Glutamatergic neuron (in vitro differentiated cells): ENCODE measurements around the gene SERPINC1. TPM values are rescaled to one million over a fixed set of nuclear protein-coding genes. Genes with fewer than 3 reads are reported as not detected.
A peak's percentile ranks its signal among the peaks of the same experiment; 100 is the strongest.

Experiments used
- DNase-seq: peaks from one replicate; pipeline ENCODE4 v3.0.0; 2022
- H3K27ac Mint-ChIP-seq: one replicate; pipeline ENCODE4 v1.8.0; 2020; ENCODE audit warnings: mild to moderate bottlenecking, mixed read lengths, inconsistent platforms; ENCODE audit not compliant: unreplicated experiment
- H3K27me3 Mint-ChIP-seq: one replicate; pipeline ENCODE4 v1.8.0; 2020; ENCODE audit warnings: mild to moderate bottlenecking, moderate library complexity, mixed read lengths, inconsistent platforms; ENCODE audit not compliant: unreplicated experiment
- H3K36me3 Mint-ChIP-seq: one replicate; pipeline ENCODE4 v1.8.0; 2020; ENCODE audit warnings: mild to moderate bottlenecking, mixed read lengths, inconsistent platforms; ENCODE audit not compliant: unreplicated experiment
- H3K4me1 Mint-ChIP-seq: one replicate; pipeline ENCODE4 v1.8.0; 2020; ENCODE audit warnings: mild to moderate bottlenecking, low read depth, mixed read lengths, inconsistent platforms; ENCODE audit not compliant: unreplicated experiment
- H3K4me3 Mint-ChIP-seq: one replicate; pipeline ENCODE4 v1.8.0; 2020; ENCODE audit warnings: mild to moderate bottlenecking, mixed read lengths, inconsistent platforms; ENCODE audit not compliant: unreplicated experiment
- H3K9me3 Mint-ChIP-seq: one replicate; pipeline ENCODE4 v1.8.0; 2020; ENCODE audit warnings: mild to moderate bottlenecking, moderate library complexity, mixed read lengths, inconsistent platforms; ENCODE audit not compliant: unreplicated experiment
- total RNA-seq: library from RNA; stranded (reverse); fragmentation: NEBNext Ultra II Directional; extraction: Animal tissue kit (Norgen Biotek cat#: 25700); gene quantifications from one replicate; pipeline ENCODE4 v1.2.1, GENCODE V29; 2021; ENCODE audit not compliant: unreplicated experiment
- TF ChIP-seq, protein P1 (sequence below): fragments of 200-600 bp; sonication (generic); IDR thresholded peaks from one replicate; pipeline ENCODE4 v1.5.0; 2021; ENCODE audit not compliant: partially characterized antibody, unreplicated experiment

Gene SERPINC1
- total RNA-seq, 1 donor from 2014 or later = not detected

GRCh38 chr1:173867141-173867752, 49.9 kb downstream of the SERPINC1 start:
- TF ChIP-seq, protein P1, sequence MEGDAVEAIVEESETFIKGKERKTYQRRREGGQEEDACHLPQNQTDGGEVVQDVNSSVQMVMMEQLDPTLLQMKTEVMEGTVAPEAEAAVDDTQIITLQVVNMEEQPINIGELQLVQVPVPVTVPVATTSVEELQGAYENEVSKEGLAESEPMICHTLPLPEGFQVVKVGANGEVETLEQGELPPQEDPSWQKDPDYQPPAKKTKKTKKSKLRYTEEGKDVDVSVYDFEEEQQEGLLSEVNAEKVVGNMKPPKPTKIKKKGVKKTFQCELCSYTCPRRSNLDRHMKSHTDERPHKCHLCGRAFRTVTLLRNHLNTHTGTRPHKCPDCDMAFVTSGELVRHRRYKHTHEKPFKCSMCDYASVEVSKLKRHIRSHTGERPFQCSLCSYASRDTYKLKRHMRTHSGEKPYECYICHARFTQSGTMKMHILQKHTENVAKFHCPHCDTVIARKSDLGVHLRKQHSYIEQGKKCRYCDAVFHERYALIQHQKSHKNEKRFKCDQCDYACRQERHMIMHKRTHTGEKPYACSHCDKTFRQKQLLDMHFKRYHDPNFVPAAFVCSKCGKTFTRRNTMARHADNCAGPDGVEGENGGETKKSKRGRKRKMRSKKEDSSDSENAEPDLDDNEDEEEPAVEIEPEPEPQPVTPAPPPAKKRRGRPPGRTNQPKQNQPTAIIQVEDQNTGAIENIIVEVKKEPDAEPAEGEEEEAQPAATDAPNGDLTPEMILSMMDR = no peak
- peak overlapping the region; percentile 98 for H3K4me3 Mint-ChIP-seq
- peaks cover 18% of the 10 kb centered on the region for H3K4me1 Mint-ChIP-seq
- H3K9me3 Mint-ChIP-seq = peaks cover 12% of the 10 kb centered on the region
- DNase-seq = no peak
- peaks cover 7% of the 10 kb centered on the region for H3K27me3 Mint-ChIP-seq
- H3K27ac Mint-ChIP-seq = peak overlapping the region; percentile 99
- H3K36me3 Mint-ChIP-seq = peaks cover 4% of the 10 kb centered on the region

- H3K36me3 Mint-ChIP-seq = peaks cover 4% of the 10 kb centered on the region
- peak overlapping the region; percentile 99 for H3K27ac Mint-ChIP-seq
Measured at GRCh38 chr1:173866413-173867115, 50.6 kb downstream of the SERPINC1 start.

GRCh38 chr1:173865468-173866164, 51.5 kb downstream of the SERPINC1 start:
- Mint-ChIP-seq H3K9me3 (peaks cover 14% of the 10 kb centered on the region), H3K4me3 (peak overlapping the region; percentile 98), H3K27ac (peak overlapping the region; percentile 33), H3K27me3 (peaks cover 7% of the 10 kb centered on the region), H3K36me3 (peaks cover 4% of the 10 kb centered on the region), H3K4me1 (peaks cover 18% of the 10 kb centered on the region)
- no peak for DNase-seq
- TF ChIP-seq, protein P1 = no peak

More at GRCh38 chr1:173866413-173867115, 50.6 kb downstream of the SERPINC1 start:
- peaks cover 7% of the 10 kb centered on the region for H3K27me3 Mint-ChIP-seq
- TF ChIP-seq, protein P1 = no peak
- H3K4me3 Mint-ChIP-seq = peak overlapping the region; percentile 98
- peaks cover 14% of the 10 kb centered on the region for H3K9me3 Mint-ChIP-seq
- no peak for DNase-seq
- peaks cover 18% of the 10 kb centered on the region for H3K4me1 Mint-ChIP-seq

DNA sequence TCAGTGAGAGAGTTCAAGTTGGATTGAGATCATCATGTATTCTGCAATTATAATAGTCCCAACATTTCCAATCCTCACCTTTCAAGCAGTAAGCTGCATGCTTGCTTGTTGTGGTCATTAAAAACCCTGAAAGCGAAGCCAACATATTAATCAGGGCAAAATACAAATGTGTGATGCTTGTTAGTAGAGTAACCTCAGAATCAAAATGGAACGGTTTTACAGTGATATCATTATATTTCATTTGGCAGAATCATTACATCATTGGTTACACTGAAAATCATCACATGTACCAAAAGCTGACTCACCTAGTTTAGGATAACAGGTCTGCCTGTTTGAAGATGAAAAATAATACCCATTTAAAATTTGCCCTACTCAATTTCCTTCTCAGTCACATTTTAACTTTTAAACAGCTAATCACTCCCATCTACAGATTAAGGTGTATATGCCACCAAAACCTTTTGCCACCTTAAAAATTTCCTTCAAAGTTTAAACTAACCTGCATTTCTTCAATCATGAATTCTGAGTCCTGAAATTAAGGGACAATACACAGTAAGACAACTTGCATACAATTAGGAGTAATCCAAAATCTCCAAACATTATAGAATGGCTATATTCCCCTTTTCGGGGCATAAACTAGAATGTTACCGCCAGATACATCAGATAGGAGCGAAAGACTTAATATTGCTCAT, 52.8 kb downstream of the SERPINC1 start:
- H3K9me3 Mint-ChIP-seq = peaks cover 14% of the 10 kb centered on the region
- DNase-seq = no peak
- no peak overlapping the region for H3K27ac Mint-ChIP-seq
- TF ChIP-seq, protein P1 = no peak
- peaks cover 18% of the 10 kb centered on the region for H3K4me1 Mint-ChIP-seq
- H3K27me3 Mint-ChIP-seq = peaks cover 7% of the 10 kb centered on the region
- H3K4me3 Mint-ChIP-seq = no peak overlapping the region
- peaks cover 4% of the 10 kb centered on the region for H3K36me3 Mint-ChIP-seq
